ENCODE data around the gene UIMC1.

Gene UIMC1

DNA sequence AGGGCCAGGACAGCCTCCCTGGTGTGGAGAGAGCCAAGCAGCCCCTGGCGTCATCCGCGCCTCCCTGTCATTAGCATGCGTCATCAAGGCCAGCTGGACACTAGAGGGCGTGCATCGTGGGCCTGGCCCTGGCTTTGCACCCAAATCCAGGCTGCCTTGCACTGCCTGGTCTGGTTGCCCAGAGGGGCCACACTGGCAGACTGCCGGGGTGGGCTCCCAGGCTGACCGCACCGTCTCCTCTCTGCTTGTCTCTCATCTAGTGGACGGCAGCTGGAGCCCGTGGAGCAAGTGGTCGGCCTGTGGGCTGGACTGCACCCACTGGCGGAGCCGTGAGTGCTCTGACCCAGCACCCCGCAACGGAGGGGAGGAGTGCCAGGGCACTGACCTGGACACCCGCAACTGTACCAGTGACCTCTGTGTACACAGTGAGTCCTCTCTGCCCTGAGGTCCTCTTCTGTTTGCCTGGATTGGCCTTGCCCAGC lies 136.4 kb downstream of the UIMC1 start:
- TF ChIP-seq, protein P1, sequence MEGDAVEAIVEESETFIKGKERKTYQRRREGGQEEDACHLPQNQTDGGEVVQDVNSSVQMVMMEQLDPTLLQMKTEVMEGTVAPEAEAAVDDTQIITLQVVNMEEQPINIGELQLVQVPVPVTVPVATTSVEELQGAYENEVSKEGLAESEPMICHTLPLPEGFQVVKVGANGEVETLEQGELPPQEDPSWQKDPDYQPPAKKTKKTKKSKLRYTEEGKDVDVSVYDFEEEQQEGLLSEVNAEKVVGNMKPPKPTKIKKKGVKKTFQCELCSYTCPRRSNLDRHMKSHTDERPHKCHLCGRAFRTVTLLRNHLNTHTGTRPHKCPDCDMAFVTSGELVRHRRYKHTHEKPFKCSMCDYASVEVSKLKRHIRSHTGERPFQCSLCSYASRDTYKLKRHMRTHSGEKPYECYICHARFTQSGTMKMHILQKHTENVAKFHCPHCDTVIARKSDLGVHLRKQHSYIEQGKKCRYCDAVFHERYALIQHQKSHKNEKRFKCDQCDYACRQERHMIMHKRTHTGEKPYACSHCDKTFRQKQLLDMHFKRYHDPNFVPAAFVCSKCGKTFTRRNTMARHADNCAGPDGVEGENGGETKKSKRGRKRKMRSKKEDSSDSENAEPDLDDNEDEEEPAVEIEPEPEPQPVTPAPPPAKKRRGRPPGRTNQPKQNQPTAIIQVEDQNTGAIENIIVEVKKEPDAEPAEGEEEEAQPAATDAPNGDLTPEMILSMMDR (IDR thresholded peaks at IDR 0.05; ENCODE audit: insufficient read depth, low read depth, low read length, missing control alignments), result peak; percentile 21
- no peak overlapping the region for H3K4me3 ChIP-seq (ENCODE audit: low read depth, low read length)
- DNase-seq (ENCODE audit: low read depth), result peak; percentile 9

DNA sequence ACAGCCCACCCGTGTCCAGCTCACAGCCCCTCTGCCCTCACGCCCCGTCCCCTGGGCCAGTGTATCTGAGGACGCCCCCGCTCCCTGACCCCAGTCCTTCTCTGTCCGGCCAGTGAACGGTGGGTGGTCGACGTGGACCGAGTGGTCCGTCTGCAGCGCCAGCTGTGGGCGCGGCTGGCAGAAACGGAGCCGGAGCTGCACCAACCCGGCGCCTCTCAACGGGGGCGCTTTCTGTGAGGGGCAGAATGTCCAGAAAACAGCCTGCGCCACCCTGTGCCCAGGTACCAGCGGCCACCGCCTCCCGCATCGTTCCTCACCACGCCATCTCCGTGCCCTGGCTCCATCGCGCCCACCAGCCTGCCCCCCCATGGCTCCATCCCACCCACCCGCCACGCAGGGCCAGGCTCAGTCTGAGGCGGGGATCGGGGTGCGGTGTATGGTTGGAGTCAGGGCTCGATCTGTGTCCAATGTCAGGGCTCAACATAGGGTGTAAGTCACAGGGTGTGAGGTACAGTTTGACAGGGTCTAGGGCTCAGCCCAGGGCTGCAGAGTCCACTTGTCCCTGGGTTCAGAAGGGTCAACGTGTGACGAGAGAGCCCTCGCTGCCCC lies 137.0 kb downstream of the UIMC1 start:
- H3K4me3 ChIP-seq (ENCODE audit: low read depth, low read length), result no peak overlapping the region
- DNase-seq (ENCODE audit: low read depth), result no peak
- TF ChIP-seq, protein P1 (IDR thresholded peaks at IDR 0.05; ENCODE audit: insufficient read depth, low read depth, low read length, missing control alignments), result no peak

DNA sequence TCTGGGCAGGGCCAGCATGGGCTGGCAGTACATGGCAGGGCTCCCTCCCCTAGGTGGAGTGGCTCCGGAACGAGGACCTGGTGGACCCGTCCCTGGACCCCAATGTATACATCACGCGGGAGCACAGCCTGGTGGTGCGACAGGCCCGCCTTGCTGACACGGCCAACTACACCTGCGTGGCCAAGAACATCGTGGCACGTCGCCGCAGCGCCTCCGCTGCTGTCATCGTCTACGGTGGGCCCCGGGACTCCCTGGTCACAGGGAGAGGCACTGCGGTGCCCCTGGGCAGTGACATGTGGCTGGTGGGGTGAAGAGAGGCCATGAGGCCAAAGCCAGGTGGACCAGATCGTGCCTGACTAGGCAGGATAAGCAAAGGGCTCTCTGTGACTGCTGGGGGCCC lies 137.8 kb downstream of the UIMC1 start:
- TF ChIP-seq, protein P1 (IDR thresholded peaks at IDR 0.05; ENCODE audit: insufficient read depth, low read depth, low read length, missing control alignments), result no peak
- no peak overlapping the region for H3K4me3 ChIP-seq (ENCODE audit: low read depth, low read length)
- no peak for DNase-seq (ENCODE audit: low read depth)

GRCh38 chr5:176868126-176868525 lies 138.5 kb downstream of the UIMC1 start:
- TF ChIP-seq, protein P1 (IDR thresholded peaks at IDR 0.05; ENCODE audit: insufficient read depth, low read depth, low read length, missing control alignments), result no peak
- H3K4me3 ChIP-seq (ENCODE audit: low read depth, low read length), result no peak overlapping the region
- no peak for DNase-seq (ENCODE audit: low read depth)

DNA sequence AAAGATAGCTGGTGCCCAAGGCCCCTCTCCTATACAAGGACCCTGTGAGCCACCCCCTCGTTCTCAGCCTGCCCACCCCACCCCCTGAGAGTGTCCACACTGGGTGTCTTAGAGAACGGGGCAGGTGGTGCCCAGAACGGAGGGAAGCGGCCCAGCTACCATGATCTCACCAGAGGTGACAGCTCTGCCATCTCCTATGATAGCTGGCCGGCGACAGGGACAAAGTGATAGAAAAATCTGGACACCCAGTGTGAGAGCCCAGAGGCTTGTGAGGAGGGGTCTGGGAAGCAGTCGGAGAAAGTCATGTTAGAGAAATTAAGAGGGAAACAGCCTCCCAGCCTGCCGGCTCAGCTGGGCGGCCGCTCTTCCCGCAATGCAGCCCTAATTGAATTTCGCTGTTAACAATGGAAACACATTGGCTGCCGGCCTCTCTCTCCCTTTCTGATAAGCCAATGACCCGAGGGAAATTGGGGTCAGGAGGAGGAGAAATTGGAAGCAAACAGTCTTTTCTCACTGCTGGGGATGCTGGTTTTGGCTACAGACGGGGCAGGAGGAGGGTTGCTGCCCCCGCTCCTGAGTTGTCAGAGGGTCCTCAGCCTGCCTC lies 139.8 kb downstream of the UIMC1 start:
- TF ChIP-seq, protein P1 (IDR thresholded peaks at IDR 0.05; ENCODE audit: insufficient read depth, low read depth, low read length, missing control alignments), result no peak
- H3K4me3 ChIP-seq (ENCODE audit: low read depth, low read length), result no peak overlapping the region
- no peak for DNase-seq (ENCODE audit: low read depth)

DNA sequence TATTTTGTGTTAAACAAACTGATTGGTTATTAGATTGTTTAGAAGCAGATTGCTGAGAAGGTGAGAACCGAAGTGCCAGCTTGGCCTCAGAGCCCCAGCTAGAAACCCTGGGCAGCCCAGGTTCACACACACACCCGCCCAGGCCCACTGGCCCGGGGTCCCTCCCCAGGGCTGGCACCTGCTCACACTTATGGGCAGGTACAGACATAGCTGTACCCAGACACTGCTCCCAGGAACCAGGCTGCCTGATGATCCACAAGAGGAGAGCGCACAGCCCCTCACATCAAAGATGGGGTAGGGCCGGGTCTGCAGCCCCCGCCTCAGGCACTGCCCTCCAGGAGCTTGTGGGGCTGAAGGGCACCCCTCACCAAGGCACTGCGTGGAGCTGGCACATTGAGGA lies 140.6 kb downstream of the UIMC1 start:
- TF ChIP-seq, protein P1 (IDR thresholded peaks at IDR 0.05; ENCODE audit: insufficient read depth, low read depth, low read length, missing control alignments), result no peak
- DNase-seq (ENCODE audit: low read depth), result no peak
- no peak overlapping the region for H3K4me3 ChIP-seq (ENCODE audit: low read depth, low read length)

DNA sequence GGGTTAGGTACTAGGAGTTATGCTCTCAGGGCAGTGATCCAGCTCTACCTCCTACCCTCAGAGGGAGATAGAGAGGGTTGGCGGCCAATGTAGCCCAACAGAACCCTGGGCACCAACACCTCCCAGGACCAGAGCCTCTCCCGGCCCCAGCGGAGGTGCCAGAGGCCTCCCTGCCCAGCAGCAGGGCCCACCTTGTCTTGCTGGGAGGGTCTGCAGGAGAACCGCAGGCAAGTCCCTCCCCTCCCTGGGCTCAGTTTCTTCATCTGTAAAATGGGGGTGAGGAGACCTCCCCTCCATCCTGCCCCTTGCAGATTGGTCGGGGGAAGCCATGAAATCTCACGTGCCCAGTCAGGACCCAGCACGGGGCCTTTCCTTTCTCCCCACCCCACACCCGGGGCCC lies 141.8 kb downstream of the UIMC1 start:
- TF ChIP-seq, protein P1 (IDR thresholded peaks at IDR 0.05; ENCODE audit: insufficient read depth, low read depth, low read length, missing control alignments), result no peak
- H3K4me3 ChIP-seq (ENCODE audit: low read depth, low read length), result no peak overlapping the region
- no peak for DNase-seq (ENCODE audit: low read depth)

All from GM12865 (cell line).